G401.6 (cell line): Measurements from ENCODE around the gene PRKAG3.
"Not testable (repeated sequence)": the region's sequence is repeated elsewhere in the genome, so short reads cannot be mapped to it uniquely, and the experiment has no call there.

Source experiments
- FAIRE-seq: peaks from 2 replicates; lab custom pipeline; 2012; peaks lifted over from hg19 to GRCh38; lab: Jason Lieb, UNC

PRKAG3 gene

DNA sequence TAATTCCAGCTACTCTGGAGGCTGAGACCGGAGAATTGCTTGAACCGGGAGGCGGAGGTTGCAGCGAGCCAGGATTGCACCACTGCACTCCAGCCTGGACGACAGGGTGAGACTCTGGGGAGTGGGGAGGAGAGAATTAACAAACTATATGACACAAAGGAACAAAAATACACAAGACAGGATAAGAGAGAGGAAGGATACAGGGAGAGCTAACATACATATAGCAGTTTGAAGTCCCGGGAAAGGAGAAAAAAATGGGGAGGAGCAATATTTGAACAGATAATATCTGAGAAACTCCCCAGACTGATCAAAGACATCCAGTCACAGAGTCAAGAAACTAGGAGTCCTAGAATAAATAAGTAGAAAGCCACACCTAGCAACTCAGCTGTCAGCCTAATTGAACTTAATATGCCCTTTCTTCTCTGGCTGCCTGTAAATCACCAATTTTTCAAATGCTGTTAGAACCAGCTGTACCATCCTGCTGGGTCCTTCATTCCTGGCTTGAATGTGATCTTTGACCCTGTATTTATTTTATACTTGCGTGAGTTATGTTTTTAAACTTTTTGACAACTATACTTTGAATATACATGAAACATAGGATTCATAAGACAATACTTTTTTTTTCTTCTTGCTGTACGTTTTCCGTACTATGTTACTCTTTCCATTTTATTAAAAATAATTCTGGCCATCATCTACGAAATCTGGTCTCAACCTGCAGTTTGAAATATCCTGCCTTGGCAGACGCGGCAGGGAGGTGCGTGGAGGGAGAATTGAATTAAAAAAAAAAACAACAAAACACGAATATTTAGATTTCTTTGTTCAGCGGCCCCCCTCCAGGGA, 50.5 kb downstream of the PRKAG3 start:
- no peak for FAIRE-seq

DNA sequence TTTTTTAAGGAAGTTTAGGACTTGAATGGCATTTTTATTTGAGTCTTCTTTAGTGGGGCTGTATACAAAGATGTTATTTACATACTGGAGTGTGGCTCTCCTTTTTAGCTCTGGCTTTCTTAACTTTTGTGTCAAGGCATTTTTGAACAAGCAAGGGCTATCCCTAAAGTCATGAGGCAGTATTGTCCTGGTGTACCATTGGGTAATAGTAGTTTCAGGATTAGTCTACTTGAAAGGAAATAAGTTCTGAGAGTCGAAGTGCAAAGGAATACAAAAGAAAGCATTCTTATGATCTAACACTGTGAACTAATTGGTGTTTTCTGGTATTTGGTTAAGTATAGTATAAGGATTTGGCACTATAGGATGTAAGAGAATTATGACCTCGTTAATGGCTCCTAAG, 51.6 kb downstream of the PRKAG3 start:
- no peak for FAIRE-seq

DNA sequence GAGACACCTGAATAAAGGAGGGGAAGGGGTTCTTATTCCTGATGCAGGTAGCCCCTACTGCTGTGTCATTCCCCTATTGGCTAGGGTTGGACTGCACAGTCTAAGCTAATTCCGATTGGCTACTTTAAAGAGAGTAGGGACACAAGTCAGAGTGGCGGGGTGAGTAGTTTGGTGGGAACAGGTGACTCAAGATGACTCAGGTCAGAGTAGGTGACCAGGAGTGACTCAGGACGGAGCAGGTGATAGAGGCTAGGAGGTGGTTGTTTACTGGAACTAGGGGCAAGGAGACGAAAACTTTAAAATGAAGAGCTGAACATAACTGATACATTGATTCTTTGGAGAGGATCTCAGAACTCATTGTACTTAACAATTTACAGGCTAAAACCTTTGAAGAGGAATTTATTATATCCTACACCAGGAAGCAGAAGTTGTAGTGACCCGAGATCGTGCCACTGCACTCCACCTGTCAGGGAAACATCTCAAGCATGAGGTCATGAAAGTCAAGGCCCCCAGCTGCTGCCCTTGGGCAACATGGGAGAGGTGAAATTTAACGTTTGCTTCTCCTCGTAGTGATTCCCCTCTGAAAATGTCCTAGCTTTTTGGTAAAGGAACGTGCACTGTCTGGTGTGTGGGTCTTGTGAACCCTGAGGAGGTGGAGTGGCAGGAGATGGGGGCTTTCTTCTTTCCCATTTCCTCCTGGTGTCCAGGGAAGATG, 54.2 kb downstream of the PRKAG3 start:
- FAIRE-seq: no peak

DNA sequence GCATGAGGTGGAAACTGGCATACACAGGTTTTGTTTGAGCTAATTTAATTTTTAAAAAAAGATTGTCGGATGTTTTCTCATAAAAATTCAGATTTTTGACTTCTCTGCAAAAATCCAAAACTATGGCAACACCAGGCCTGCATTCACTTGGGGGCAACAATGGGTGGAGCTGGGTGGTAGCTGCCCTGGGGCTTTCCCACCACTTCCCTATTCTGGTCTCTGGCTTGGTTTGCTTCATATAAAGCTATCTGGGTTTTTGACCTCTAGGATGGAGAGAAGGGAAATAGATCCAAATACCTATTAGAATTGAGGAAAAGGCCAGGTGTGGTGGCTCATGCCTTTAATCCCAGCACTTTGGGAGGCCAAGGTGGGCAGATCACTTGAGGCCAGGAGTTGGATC, 55.1 kb downstream of the PRKAG3 start:
- FAIRE-seq: no peak

DNA sequence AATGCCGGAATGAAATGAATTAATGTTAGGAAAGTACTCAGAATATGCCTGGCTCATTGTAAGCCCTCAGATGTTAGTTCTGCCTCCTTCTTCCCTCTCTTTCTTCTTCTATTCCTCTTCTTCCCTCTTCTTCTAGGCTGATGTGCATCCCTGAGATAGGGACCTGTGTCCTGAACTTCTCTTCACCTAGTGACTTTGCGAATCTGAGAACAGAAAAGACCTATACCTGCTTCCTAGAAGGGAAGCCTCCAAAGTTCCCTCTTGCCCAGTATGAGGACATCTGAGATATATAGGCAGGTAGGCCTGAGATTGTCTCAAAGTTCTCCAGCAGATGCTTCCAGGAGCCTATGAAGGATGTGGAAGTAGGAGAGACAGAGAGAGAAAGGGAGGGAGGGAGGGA, 57.7 kb downstream of the PRKAG3 start:
- no peak for FAIRE-seq

DNA sequence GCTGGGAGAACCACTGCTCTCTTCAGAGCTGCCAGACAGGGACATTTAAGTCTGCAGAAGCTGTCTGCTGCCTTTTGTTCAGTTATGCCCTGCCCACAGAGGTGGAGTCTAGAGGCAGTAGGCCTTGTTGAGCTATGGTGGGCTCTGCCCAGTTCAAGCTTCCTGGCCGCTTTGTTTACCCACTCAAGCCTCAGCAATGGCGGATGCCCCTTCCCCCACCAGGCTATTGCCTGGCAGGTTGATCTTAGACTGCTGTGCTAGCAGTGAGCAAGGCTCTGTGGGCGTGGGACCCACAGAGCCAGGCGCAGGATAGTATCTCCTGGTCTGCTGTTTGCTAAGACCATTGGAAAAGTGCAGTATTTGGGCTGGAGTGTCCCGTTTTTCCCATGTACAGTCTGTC, 58.8 kb downstream of the PRKAG3 start:
- not testable (repeated sequence) for FAIRE-seq
